C1 segment of cervical spinal cord (tissue), 14 donors: ENCODE measurements around the gene PTRHD1.
"Not testable (repeated sequence)": the region's sequence is repeated elsewhere in the genome, so short reads cannot be mapped to it uniquely, and the experiment has no call there.

ENCODE experiments used
- DNase-seq, 14 donors: peaks; one replicate each; lab custom pipeline; 2025; lab: John Stamatoyannopoulos, UW

Gene PTRHD1

DNA sequence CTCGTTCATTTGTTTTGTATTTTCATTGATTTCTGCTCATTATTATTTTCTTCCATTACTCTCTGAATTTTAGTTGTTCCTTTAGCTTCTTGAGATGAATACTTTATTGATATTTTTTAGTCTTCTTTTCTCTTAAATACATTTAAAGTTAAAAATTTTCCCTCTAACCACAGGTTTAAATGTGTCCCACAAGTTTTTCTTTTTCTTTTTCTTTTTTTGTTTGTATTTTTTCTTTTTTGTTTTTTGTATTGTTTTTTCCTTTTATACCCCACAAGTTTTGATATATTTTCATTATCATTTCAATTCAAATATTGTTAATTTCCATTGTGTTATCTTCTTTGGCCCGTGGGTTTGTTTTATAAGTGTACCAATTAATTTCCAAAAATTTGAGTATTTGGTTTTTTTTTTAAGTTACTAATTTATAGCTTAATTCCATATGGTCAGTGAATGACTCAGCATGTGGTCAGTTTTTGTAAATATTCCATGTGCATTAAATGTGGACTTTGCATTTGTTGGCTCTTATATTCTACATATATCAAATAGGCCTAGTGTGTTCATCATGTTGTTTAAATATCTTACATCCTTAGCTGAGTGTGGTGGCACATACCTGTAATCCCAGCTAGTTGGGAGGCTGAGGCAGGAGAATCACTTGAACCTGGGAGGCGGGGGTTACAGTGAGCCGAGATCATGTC is 16.3 kb upstream of the PTRHD1 start:
- DNase-seq: no peak

DNA sequence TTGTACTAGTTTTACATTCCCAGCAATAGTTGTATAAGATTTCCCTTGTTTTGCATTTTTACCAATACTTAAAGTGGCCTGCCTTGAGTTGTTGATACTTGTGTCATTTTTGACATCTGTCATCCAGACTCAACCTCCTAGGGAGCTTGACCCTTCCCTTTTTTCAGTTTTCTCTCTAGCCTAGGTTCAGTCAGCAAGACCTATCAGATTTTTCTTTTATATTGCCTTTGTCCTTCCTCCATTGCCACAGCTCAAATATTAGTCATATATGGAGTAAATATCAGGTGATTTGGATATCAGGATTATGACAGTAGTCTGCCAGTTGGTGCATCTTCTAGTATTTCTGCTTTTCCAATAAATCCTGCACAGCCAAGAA is 13.5 kb upstream of the PTRHD1 start:
- no peak for DNase-seq

DNA sequence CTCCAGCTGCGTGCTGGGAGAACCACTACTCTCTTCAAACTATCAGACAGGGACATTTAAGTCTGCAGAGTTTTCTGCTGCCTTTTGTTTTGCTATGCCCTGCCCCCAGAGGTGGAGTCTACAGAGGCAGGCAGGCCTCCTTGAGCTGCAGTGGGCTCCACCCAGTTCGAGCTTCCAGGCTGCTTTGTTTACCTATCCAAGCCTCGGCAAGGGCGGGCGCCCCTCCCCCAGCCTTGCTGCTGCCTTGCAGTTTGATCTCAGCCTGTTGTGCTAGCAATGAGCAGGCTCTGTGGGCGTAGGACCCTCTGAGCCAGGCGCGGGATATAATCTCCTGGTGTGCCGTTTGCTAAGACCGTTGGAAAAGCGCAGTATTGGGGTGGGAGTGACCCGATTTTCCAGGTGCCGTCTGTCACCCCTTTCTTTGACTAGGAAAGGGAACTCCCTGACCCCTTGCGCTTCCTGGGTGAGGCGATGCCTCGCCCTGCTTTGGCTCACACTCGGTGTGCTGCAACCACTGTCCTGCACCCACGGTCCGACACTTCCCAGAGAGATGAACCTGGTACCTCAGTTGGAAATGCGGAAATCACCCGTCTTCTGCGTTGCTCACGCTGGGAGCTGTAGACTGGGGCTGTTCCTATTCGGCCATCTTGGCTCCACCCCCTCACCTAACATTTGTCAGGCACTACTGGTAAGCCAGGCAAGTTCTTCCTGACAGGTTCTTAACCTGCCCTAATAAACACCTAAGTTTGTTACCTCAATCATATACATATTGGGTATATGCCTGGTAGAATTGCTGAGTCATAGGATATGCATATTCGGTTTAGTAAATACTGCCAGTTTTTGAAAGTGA is 12.8 kb upstream of the PTRHD1 start:
- DNase-seq: not testable (repeated sequence)

DNA sequence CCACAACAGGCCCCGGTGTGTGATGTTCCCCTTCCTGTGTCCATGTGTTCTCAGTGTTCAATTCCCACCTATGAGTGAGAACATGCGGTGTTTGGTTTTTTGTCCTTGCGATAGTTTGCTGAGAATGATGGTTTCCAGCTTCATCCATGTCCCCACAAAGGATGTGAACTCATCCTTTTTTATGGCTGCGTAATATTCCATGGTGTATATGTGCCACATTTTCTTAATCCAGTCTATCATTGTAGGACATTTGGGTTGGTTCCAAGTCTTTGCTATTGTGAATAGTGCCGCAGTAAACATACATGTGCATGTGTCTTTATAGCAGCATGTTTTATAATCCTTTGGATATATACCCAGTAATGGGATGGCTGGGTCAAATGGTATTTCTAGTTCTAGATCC is 7.3 kb upstream of the PTRHD1 start:
- DNase-seq: not testable (repeated sequence)

DNA sequence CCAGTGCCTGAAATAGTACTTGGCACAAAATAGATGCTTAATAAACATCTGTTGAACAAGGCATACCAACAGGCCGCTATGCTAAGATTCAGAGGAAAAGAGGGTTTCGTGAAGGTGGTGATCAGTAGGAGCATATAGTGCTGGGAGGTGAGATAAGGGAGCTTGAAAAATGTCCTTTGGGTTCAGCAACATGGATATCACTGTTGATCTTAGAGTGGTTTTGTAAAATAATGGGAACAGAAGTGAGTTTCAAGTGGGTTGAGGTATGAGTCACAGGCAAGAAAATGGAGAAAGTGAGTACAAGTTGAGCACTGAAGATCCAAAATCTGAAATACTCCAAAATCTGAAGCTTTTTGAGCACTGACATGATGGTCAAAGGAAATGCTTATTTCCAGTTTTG is 4.5 kb upstream of the PTRHD1 start:
- DNase-seq: no peak

DNA sequence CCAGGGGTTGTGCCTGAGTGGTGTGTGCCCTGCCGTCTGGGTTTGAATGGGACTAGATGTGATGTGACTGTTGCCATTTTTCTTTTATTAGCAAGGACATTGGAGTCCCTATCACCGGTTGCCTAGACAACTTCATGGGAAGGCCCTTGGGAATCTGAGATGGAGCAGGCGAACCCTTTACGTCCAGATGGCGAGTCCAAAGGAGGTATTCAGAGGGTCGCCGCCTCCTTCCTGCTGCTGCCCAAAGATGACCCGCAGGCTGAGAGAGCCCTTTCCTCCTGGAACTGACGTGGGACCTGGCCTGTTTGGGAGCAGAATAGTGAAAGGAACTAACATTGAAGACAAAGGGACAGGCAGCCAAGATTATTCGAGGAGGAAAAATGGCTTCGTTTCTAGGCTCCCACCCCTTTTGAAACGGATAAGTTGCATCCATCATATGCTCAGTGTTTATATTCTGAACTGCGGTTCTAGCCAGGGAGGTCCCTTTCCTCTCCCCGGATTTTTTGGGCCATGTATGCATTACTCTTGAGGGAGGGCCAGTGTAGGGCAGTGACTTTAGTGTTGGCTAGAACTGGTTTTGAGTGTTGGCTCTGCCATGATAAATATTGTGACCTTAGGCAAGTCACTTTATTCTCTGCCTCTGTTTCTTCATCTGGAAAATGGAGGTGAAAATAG is 707 bp upstream of the PTRHD1 start:
- DNase-seq: no peak

DNA sequence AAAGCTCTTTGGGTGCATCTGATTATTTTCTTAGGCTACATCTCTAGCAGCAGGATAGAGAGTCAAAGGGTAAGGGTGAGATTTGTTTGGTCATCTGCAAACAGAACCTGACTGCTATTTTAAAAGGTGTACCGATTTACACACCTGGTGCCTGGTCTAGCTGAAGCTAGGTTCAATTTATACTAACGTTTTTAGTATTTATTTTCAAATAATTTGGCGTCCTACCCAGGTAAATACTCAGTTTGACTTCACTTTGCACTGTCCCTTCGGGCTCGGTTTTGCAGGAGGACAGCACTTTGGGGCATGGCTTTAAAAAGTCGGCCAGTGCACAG is 683 bp downstream of the PTRHD1 start:
- no peak for DNase-seq

DNA sequence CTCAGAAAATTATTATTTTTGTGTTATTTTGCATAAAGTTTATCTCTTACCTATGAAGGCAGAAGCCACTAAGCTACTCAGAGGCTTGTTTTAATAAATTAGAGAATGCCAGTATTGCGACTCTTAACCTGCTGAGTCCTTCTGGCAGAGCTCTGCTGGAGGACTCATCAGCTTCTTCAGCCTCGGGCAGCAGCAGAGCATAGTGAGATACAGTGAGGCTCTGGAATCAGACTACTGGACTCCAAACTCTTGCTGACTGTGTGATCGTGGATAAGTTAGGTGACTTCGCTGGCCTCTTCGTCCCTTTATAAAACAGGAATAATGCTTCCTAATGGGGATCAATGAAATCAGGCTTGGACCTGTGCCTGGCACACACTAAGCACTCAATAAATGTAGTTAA is 1.7 kb downstream of the PTRHD1 start:
- no peak for DNase-seq

DNA sequence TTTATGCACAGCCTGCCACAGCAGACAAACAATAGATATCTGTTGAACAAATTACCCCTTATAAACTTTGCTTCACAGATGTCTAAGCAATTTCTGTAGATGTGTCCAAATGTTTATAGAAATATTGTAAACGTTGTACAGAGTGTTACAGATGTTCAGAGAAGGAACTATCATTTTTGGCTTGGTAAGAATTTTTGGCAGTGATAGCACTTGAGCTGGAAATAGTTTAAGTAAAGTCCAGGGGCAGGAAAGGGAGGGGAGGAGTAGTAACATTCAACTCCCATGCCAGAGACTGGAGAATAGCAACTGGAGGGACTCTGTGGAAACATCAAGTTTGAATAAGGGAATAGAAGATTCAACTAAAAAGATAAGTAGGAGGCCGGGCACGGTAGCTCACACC is 4.4 kb downstream of the PTRHD1 start:
- no peak for DNase-seq

DNA sequence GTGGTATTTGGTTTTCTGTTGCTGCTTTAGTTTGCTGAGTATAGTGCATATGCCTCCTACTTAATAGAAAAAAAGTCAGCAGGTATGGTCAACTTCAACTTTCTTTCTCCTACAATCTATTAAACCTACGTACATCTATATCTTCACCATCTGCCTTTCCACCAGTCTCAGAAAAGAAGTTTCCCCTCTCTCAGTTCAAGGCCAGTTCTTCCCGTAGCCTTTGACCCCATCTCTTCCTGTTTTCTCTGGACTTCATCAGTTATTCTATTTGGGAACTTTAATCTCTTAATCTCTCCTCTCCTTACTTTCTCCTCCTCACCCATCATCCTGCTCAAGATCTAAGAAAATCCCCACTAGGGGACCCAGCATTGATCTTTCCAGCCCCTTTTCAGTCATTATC is 5.7 kb downstream of the PTRHD1 start:
- DNase-seq: no peak

DNA sequence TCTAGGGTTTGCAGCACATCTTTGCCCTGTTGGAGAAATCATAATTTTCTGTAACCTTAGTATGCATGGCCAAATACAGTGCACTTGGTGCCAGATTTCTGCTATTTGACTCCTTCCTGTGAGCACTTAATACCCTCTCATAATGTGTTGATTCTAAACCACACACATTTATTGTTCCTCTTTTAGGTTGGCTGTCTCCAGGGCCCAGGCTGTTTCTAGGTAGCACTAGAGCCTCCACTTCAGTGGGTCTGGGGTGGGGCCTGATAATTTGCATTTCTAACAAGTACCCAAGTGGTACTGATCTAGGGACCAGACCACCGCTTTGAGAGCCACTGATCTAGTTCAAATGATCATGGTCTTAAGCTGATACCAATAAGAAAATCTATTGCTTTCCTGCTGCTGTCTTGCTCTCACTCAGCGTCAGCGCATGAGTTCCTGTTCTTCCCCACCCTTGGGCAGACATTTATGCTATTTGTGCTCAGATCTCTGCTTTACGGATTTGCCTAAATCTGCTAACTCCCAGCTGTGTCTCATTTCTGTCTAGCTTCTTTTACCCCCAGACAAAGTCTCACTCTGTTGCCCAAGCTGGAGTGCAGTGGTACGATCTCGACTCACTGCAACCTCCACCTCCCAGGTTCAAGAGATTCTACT is 7.4 kb downstream of the PTRHD1 start:
- no peak for DNase-seq

DNA sequence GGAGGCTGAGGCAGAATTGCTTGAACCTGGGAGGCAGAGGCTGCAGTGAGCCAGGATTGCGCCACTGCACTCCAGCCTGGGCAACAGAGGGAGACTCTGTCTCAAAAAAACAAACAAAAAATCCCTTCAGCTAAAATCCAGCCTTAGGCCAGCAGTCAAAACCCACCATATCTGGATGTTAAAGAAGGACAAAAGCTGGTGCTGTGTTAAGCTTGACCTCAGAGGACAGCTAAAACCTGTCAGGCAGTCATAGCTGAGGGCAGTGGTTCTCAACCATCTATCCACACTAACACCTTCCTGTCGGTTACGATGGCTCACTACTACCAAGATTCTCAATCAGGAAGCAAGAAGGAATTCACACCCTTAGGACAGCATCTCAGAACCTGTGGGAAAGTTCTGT is 9.6 kb downstream of the PTRHD1 start:
- DNase-seq: no peak

DNA sequence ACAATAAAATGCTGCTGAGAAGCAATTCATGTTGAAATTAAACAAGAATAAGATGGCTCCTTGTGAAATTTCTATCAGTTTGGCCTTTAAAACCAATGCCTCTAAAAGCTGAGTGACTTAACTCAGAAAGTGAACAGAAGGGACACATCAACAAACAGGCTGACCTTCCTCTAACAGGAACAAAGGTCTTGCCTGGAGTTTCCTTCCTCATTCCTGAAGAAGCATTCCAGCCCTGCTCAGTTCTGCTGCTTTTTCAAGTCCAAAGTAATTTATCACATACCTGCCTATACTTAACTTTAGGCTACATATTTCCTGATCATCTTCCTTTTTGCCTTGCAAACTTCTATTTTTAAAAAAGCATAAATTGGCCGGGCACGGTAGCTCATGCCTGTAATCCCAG is 14.1 kb downstream of the PTRHD1 start:
- DNase-seq: no peak

DNA sequence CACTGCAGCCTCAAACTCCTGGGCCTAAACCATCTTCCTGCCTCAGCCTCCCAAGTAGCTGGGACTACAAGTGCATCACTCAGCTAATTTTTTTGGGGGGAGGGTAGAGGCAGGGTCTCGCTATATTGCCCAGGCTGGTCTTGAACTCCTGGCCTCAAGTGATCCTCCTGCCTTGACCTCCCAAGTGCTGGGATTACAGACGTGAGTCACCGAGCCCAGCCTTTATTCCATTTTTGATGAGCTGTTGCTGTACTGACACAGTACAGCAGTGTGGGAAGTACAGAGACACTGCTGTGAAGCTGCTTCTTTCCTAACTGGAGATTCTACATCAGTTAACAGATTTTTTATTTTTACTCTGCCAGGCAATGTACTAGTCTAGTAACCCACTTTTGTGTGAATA is 18.8 kb downstream of the PTRHD1 start:
- DNase-seq: no peak

DNA sequence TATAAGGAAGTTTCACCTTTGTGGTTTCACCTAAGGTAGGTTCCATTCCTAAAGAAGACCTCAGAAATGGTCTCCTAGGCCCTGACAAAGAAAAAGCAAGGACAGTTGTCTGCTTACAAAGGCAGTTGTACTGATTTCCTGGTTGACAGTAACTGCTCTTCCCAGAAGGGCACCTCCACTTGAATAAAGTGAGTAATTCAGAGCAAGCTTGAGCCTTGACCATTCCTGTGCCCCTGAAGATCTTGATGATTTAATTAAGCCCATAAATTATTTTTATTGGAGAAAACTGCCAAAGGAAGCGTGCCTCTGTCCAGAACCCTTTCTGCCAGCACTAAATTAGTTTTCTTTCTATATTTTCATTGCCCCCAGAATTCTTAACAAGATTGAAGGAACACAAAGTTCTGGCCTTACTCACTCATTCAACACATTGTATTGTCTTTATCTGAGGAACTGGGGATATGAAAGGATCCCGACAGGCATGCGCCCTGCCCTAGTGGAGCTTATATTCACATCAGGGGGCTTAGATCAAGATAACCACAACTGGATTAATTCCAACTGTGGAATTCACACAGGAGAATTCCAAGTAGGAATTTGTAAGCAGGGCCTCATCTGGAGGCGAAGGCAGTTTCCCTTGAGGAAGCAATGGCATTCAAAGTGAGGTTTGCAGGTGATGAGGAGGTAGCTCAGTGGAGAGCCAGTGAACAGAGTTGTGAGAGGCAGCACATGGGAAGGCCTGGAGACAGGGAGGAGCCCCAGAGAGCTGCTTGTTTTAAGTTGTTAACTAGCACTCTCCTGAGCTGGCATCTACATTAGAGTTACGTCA is 21.2 kb downstream of the PTRHD1 start:
- DNase-seq: no peak

DNA sequence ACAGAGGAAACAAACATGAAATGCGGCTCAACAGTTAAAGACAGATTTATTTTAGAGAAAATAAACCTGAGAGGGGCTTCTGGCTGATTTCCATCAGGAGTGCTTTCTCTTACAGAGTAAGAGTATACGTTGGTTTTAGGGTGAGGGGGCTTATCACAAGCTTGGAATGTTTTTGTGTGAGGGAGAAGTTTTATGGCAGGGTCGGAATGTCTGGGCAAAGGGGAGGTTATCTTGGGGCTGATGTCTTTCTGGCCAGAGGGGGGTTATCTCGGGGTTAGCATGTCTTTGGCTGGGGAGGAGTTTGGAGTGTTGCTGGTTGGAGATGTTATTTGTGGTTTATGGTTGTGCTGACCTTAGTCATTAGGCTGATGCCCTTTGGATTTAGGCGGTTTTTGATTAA is 22.1 kb downstream of the PTRHD1 start:
- DNase-seq: no peak

DNA sequence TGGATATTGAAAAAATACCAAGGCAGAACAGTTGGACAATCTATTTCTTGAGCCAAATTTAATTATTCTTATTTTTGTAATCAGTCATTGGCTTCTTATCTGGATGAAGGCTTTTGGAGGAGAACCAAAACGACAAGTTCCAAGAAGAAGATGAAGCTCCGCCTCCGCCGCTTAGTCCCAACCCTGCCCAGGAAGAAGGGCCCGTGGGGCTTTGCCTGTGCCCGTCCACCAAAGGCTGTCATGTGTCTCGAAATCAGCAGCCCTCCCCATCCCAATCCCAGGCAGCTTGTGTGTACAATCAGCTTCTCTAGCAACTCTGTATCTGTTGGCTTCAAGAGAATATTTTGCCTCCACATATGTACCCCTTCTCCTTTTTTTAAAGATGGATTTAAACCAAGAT is 24.6 kb downstream of the PTRHD1 start:
- DNase-seq: peak in 1 of 14 donors; percentile 10

DNA sequence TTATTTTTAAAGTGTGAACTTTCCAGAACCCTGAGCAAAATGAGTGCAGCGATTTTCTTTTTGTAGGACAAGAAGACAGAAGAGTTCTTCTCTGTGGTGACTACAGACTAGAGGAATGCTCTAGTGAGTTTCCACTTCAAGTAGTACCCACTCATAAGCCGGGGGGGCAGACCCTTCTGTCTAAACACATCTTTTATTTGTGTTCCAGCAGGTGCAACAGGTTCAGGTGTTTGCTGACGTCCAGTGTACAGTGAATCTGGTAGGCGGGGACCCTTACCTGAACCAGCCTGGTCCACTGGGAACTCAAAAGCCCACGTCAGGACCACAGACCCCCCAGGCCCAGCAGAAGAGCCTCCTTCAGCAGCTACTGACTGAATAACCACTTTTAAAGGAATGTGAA is 25.2 kb downstream of the PTRHD1 start:
- no peak for DNase-seq

DNA sequence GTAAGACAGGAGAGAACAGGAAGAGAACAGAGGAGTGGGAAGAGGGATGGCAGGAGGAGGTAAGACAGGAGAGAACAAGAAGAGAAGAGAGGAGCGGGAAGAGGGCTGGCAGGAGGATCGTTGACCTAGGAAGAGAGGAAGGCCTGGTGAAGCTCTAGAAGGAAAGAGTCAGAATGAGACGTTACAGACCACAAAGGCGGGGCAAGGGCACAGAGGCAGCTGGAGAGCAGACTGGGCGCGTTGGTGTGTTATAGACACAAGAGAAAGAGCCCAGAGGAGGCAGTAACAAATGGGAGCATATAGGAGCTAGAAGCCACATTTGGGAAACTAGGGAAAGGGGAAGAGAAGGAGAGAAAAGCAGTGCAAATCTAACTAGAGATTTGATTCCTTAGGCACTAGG is 26.6 kb downstream of the PTRHD1 start:
- DNase-seq: no peak

DNA sequence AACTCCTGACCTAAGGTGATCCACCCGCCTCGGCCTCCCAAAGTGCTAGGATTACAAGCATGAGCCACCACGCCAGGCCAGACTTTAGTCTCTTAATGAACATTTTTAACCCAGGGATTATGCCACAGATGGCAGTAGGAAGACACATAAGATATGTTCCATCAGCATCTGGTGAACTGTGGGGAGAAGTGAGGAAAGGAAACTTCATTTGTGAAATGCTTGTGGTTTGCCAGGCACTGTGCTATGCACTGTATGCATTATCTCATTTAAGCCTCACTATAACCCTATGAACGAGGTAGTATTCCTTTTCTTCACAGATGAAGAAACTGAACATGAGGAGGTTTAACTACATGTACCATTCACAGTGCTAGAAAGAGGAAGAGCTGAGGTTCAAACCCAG is 29.3 kb downstream of the PTRHD1 start:
- DNase-seq: no peak

DNA sequence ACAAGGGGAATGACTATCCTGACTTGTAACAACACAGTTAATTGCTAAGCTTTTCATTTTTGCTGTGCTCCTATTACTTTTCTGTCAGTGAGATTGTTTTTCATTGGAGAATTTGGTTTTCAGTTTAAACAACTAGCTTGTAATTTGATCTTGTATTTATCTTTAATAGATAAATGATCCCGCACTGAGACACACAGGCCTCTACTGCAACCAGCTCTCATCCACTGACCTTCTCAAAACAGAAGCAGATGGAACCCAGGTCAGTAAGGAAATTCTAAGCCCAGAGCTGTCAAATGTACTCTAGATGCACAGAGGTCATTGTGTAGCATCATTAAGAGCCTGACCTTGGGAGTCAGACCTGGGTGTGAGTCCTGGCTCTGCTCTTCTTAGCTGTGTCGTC is 30.7 kb downstream of the PTRHD1 start:
- DNase-seq: no peak

DNA sequence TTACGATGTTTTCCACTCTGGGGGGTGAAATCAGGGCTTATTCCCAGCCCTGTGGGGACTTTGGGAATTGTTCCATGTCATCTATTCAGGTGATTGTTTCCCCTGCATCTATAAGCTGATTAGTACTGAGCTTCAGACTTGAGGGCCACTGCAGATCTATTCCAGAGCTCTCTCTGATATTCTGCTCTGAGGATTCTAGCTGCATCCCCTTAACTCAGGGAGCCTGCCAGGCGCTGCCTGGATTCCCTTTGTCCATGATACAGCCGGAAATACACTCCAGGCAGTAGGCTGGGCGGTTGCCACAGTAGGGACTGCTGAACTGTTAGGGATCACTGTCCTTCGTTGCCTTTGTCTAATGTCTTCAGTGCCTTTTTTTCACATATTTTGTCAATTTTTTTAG is 31.3 kb downstream of the PTRHD1 start:
- DNase-seq: peak in 1 of 14 donors; percentile 6
